CD1c-positive myeloid dendritic cell (primary cell): ENCODE data around the gene ATAD3C.
"Not testable (repeated sequence)": the region's sequence is repeated elsewhere in the genome, so short reads cannot be mapped to it uniquely, and the experiment has no call there.

Experiments
- DNase-seq: peaks from one replicate; pipeline ENCODE4 v3.0.0-alpha.2; 2016; ENCODE audit errors: extremely low spot score

ATAD3C gene

DNA sequence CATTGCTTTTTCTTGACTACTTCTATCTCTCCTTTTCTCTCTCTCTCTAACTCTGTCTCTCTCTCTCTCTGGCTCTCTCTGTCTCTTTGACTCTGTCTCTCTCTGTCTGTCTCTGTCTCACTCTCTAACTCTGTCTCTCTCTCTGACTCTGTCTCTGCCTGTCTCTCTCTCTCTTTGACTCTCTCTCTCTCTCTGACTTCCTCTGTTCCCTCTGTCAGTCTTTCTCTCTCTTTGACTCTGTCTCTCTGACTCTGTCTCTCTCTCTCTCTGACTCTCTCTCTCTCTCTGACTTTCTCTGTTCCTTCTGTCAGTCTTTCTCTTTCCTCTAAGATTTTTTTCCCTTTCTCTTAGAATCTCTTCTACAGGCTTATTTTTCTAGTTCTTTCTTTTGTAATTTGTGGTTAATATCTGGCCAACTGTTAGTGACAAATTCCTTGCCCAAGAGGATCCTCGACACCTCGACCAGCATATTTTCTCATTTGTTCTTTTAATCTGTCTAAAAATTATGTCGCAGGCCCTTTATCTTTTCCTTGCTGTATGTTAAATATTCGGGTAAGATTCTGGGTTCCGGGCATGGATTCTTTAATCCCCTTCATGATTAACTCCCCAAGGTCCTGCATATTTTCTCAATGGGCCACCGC, at the start of gene ATAD3C:
ATAD3C (plus strand) TSS at position 591 of the 641 bp plus-strand sequence. CDS start 995 bp downstream, outside the sequence.
- no peak for DNase-seq

GRCh38 chr1:1399872-1400575, 49.5 kb upstream of the ATAD3C start:
- peak; percentile 1 for DNase-seq

GRCh38 chr1:1400576-1401456, 48.7 kb upstream of the ATAD3C start:
- DNase-seq: peak; percentile 2

DNA sequence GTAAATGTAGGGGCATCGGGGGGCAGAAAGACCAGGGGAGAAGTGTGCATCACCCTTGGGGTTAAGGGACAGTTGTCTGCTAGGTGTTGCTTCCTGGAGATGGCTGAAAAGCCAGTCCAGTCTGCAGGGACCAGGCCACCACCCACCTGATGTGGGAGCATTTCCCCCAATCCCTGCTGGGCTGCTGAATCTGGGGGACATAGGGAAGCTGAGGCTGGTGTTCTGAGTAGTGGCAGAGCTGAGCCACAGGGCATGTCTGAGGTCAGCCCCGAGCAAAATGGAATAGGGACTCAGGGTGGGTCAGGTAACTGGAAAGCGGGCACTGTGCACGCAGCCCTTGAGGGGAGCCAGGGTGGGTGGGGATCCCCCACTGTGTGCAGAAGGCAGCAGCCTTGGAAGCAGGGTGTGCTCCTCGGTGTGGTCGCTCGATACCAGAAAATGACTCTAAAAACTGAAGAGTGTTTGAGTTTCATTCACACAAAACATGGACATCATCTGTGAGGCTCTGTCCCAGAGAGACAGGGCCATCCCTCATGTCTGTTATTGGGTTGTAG, 48.0 kb upstream of the ATAD3C start:
- DNase-seq: no peak

GRCh38 chr1:1402072-1402900, 47.2 kb upstream of the ATAD3C start:
- DNase-seq: peak; percentile 49

DNA sequence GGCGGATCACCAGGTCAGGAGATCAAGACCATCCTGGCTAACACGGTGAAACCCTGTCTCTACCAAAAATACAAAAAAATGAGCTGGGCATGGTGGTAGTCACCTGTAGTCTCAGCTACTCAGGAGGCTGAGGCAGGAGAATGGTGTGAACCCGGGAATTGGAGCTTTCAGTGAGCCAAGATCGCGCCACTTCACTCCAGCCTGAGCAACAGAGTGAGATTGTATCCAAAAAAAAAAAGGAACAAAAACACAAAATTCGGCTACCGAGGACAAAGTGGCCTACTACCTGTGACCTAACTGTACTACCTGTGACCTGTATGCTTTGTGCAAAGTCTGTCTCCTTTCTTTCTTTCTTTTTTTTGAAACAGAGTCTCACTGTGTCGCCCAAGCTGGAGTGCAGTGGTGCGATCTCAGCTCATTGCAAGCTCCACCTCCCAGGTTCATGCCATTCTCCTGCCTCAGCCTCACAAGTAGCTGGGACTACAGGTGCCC, 46.5 kb upstream of the ATAD3C start:
- not testable (repeated sequence) for DNase-seq

DNA sequence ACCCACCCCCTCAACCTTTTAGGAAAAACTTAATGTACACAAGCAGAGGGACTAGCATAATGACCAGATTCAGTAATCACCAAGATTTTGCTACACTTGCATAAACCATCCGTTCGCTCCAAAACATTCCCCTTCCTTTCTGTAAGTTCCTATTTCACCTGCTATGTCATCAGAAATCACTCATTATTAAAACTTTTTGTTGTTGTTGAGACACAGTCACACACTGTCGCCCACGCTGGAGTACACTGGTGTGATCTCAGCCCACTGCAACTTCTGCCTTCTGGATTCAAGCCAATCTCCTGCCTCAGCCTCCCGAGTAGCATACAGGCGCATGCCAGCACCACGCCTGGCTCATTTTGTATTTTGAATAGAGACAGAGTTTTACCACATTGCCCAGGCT, 45.8 kb upstream of the ATAD3C start:
- peak; percentile 51 for DNase-seq

DNA sequence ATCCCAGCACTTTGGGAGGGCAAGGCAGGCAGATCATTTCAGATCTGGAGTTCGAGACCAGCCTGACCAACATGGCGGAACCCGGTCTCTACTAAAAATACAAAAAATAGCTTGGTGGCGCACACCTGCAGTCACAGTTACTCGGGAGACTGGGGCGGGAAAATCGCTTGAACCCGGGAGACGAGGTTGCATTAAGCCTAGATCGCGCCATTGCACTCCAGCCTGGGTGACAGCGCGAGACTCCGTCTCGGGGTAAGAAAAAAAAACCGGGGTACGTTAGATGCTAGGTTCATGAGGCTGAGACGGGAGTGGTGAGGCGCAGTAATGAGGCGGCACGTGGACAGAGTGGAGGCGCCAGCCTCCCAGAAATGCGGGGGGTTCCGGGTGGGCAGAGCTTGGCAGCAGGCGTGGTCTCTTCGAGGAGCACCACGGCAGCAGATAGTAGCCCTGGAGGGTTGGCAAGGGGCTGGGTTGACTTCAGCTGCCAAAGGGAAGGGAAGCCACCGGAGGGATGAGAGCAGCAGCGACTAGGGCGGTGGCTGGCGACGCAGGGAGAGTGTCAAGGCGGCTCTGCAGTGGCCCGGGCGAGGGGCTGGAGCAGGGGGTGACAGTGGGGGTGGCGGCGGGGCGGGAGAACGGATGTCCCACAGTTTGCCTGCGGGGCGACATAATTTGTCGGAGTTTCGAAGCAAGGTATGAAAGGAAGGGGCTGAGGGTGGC, 43.2 kb upstream of the ATAD3C start:
- no peak for DNase-seq

DNA sequence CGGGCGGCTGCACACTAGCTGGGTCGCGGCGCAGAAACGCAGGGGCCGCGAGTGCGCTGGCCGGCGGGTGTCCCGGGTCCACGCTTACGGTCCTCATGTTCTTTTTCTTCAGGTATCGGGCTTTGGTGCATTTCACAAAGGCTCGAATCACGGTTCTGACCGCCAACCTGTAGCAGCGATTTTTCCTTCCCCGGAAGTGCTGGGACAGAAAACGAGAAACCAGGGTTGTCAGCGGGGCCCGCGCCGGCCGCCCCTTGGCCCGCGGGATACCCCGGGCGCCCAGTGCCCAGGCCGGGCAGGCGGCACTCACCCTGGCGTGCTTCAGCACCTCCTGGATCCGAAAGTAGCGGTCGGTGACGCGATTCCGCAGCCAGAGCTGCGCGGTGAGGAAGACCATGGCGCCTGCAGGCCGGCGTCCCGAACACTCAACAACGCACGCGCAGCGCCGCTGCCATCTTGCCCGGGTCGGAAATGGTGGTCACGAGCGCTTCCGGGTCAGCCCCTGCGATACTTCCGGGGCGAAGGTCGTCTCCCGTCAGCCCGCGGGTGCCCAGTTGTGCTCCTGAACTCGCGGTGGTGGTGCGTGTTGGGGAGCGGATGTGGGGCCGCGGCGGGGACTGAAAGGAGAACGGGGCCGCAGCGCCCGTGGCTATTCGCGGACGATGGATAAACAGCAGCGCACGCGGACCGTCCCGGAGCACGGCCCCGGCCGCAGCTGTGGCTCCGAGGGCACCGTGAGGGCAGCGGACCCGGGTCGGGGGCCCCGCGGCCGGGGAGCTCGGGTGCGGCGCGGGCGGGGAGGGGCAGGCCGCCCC, 42.5 kb upstream of the ATAD3C start, which contains the start of gene MRPL20:
MRPL20 (minus strand) TSS at position 473 of the 815 bp plus-strand sequence; CDS start at position 397, 76 bp downstream.
- DNase-seq: peak; percentile 99

GRCh38 chr1:1407636-1408318, 41.7 kb upstream of the ATAD3C start:
- DNase-seq: peak; percentile 32

GRCh38 chr1:1410238-1410637, 39.3 kb upstream of the ATAD3C start:
- DNase-seq: not testable (repeated sequence)

- DNase-seq: no peak
These were observed 37.9 kb upstream of the ATAD3C start for GRCh38 chr1:1411626-1412025.

DNA sequence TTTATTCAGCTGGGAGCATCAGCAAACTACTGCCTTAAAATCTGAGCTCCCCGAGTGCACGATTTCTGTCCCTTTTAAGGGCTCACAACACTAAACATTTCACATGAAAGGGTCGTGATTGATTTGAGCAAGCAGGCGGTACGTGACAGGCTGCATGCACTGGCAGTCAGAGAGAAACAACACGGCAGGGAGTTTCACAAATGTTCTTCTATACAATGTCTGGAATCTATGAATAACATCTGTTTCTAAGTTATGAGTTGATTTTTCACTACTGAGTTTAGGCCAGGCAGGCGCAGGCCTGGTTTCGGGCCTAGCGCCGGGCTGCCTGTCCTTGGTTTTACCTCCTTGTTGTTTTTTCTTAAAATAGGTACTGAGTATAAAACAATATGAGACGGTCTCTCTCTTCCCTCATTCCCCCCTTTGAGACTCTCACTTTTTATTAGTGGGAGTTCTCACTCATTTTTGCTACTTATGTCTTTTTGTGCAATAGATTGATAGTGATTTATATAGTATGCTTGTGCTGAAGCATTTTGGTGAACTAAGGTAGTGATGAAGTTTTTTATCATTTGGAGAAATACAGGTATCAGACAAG, 37.1 kb upstream of the ATAD3C start:
- DNase-seq: not testable (repeated sequence)

DNA sequence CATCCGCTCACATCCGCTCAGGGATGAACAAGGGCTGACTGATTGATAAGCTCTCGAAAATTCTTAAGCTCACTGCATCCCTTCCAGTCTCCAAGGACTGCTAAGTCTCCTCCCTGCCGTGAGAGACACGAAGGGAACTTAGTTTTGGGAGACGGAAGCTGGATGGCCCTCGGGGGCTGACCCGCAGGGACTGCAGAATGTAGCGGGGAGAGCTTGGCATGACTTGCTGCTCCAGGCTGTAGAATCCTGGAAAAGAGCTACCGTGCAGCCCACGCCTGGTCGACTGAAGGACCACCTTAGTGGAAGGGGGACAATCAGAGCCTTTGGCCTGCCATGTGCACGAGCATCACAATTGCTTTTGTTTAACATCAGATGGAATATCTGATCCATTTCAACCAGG, 33.7 kb upstream of the ATAD3C start:
- no peak for DNase-seq

- not testable (repeated sequence) for DNase-seq
These were observed 32.1 kb upstream of the ATAD3C start for GRCh38 chr1:1417396-1417795.

- DNase-seq: not testable (repeated sequence)
These were observed 31.5 kb upstream of the ATAD3C start for GRCh38 chr1:1417825-1418463.

DNA sequence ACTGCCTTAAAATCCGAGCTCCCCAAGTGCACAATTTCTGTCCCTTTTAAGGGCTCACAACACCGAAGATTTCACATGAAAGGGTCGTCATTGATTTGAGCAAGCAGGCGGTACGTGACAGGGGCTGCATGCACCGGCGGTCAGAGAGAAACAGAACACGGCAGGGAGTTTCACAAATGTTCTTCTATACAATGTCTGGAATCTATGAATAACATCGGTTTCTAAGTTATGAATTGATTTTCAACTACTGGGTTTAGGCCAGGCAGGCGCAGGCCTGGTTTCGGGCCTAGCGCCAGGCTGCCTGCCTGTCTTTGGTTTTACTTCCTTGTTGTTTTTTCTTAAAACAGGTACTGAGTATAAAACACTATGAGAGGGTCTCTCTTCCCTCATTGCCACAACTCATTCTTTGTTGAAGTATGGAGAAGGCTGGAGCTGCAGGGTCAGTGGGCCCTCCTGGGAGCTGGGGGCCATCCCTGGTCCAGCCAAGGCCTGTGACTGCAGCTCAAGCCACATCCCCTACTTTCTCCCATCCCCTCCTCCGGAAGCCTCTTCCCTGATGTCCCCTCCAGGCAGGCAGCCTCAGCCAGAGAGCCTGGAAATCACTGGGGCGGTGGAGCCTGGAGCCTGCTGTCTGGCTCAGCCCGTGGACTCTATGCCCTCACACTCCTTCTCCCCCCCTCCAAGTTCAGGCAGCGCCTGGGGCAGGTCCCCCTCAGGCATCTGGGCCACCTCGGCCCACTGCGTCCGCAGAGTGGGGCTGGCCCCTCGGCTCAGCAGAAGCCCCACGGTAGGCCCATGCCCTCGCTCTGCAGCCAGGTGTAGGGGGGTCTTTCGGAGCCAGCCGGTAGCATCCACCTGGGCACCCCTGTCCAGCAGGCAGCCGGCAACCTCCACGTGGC, 30.8 kb upstream of the ATAD3C start:
- no peak for DNase-seq
